GM19239 (cell line): ENCODE results near the gene TRAPPC3L.

Experiments used
- DNase-seq: peaks from one replicate; pipeline ENCODE4 v3.0.0; 2011; ENCODE audit warnings: low spot score; ENCODE audit not compliant: insufficient read length
- FAIRE-seq: peaks from 2 replicates; lab custom pipeline; 2011; peaks lifted over from hg19 to GRCh38; lab: Jason Lieb, UNC

The TRAPPC3L gene

DNA sequence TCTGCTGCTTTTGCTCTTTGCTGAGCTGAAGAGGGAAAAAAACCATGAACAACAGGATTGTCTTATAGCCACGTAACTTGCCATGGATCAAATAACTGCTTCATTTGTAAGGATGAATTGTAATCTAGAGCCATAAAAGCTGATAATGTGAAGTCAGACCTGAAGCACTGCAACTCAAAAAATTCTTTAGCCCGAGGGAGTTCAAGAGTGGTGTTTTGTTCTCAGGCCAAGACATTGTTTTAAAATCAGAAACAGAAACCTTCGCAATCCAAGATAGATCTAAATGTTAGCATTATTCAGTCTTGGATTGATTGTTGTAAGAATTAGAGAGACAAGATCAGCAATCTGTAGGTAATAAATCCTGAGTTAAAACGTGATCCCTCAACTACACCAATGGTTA lies at the start of gene TRAPPC3L:
TRAPPC3L (minus strand) TSS at position 34 of the 400 bp plus-strand sequence. CDS start 170 bp downstream, outside the sequence.
- DNase-seq (no peak), FAIRE-seq (no peak)

DNA sequence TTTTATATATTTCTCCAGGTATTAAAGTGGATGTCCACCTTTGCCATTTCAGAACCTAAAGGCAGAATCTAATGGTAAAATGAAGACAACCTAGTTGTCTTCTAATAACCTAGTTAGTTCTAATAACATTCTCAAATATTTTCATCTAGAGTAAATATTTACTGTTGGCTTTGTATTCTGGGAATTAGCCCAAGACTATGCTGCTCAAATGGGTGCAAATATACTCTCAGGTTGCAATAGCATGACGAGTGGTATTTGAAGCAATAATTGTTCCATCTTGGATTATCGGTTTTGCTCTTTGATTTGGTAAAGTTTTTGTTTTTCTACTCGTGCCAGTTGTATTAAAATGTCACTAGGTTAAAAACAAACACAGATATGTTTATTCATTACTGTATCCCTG lies 49.8 kb upstream of the TRAPPC3L start:
- no peak for DNase-seq

DNA sequence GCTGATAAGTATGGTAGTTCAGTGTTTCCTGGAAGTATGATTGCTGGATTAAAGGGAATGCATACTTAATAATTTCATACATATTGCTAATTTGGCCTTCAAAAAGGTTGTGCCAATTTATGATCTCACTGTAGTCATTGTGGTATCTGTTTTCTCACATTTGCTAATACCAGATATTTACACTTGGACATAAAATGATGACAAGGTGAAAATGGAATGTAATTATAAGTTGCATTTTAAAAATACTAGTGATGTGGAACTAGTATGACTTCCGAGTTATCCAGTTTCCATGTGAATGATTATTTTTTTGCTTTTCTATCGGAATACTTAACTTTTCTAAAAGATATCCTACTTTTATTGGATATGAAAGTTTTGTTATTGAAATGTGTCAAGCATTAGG lies 41.3 kb upstream of the TRAPPC3L start:
- FAIRE-seq (no peak), DNase-seq (no peak)

More for the DNA sequence above, 49.8 kb upstream of the TRAPPC3L start:
- no peak for FAIRE-seq

DNA sequence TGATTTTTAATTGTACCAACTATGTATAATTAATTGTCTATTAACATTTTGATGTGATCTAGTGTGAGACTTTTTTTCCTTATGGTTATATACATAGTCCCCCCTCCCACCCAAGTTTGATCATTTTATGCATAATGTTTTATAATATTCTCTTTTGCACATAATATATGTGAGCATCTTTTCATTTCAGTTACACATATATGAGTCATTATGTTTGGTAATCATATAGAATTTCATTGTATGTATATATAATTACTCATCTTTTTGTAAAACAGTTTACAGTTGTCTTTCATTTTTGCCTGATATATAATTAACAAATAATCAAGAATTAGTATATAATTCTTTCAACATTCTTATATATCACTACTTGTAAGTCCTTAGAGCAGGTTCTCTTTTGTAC lies 40.8 kb upstream of the TRAPPC3L start:
- DNase-seq (no peak), FAIRE-seq (no peak)

DNA sequence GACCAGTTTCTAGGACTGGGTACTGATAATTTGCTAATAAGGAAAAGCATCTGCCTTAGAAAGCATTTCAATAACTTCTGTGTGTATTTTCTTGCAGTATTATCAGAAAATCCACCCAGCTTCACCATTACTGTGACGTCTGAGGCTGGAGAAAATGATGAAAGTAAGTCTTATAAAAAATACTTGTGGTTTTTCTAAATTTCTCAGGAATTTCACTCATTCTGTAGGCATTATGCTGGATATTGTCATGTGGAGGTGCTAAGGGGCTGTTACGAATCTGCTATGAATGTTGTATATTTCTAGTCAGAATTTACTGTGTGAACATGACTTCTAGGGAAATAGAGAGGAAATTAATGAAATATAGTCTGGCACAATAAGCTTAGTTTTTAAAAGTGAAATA lies 34.7 kb upstream of the TRAPPC3L start:
- no peak for DNase-seq
- FAIRE-seq = no peak

DNA sequence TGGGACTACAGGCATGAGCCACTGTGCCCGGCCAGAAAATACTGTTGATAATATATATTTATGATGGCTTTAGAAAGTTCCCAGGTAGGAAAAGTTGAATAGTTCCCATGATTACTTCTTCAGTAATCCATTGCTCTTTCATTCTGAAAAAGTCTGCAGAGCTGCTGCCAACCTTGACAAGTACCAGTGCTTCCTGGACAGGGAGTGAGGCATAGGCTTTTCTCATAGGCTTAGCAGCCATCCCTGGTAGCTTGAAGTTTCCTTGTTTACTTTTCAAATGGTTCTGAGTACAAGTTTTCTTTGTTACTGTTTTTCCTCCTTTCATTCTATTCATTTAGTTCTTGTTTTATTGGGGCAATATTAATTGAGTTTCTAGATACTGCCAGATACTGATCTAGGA lies 33.7 kb upstream of the TRAPPC3L start:
- no peak for DNase-seq
- FAIRE-seq = no peak

DNA sequence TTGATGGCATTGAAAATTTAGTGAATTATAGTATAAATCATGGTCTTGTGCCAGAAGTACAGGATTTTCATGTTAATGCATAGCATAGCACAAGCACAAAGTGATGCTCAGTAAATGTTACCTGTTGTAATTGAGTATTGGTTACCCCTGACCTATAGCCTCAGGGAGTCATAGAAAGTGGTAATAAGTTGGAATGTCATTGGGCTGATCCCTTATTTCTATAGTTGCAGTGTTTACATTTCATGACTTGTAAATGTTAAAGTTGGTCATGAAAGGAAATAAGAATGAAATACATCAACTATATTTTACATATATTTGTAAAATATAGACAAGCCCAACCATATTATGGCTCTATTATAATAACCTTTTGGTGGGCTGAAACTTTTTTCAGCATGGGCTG lies 32.9 kb upstream of the TRAPPC3L start:
- FAIRE-seq (no peak), DNase-seq (no peak)

DNA sequence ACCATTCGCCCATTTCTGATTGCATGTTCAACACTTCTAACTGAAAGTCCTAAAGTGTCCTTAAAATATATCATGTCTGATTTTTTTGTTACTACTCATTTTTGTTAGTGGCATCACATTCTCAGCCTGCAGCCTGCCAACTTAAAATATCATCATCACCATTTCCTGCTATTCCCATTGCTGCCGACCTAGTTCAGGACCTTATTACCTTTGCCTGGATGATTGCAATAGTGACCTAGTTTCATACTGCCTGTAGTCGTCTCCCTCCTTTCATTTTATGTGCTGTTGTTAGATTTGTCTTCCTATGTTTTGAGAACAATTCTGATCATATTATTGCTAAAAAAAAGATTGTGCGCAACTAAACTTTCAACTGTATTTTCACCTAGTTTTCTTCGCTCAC lies 32.0 kb upstream of the TRAPPC3L start:
- DNase-seq (no peak), FAIRE-seq (no peak)

DNA sequence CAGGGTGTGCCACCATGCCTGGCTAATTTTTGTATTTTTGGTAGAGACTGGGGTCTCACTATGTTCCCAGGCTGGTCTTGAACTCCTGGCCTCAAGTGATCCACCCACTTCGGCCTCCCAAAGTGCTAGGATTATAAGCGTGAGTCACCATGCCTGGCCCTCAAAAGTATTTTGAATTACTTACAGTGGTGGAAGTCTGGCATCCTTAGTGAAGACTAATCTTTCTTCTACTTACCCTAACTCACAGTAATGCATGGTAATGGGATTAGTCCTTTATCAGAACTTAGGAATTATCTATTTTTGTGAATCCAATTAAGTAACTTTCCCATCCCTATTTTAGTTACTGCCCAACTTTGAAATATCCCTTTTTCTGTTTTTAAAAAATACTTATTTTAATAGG lies 29.7 kb upstream of the TRAPPC3L start:
- FAIRE-seq (no peak), DNase-seq (no peak)

DNA sequence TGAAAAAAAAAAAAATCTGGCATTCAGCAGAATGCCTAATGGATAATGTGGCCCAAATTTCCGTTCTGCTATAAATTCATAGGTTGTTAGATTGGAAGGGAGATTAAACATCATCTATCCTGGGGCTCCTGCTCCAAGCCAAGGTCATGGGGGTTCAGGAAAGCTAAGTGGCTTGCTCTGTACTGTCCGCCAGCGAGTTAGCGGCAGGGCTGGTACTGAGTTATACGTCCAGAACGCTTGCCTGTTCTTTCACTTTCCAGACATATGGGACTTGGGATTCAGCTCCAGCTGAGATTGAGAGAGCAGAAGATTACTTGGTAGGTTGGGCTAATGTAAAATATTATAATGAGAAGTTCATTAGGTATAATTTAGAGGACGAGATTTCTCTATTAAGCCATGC lies 26.7 kb upstream of the TRAPPC3L start:
- FAIRE-seq = peak; percentile 83
- no peak for DNase-seq

DNA sequence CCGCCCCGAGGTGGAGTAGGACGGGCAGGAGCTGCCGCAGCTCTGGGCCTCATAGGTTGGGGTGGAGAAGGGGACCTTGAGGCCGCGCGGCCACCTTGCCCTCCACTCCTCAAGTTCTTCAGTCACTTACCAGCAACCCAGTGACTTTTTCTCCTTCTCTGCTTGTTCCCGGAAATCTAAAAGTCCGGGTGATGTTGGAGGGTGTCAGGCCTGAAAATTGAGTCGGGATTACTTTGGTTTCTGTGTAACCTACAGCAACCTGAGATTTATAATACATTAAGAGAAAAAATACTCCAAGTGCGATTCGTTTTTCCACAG lies 26.2 kb upstream of the TRAPPC3L start:
- DNase-seq (no peak), FAIRE-seq (no peak)

DNA sequence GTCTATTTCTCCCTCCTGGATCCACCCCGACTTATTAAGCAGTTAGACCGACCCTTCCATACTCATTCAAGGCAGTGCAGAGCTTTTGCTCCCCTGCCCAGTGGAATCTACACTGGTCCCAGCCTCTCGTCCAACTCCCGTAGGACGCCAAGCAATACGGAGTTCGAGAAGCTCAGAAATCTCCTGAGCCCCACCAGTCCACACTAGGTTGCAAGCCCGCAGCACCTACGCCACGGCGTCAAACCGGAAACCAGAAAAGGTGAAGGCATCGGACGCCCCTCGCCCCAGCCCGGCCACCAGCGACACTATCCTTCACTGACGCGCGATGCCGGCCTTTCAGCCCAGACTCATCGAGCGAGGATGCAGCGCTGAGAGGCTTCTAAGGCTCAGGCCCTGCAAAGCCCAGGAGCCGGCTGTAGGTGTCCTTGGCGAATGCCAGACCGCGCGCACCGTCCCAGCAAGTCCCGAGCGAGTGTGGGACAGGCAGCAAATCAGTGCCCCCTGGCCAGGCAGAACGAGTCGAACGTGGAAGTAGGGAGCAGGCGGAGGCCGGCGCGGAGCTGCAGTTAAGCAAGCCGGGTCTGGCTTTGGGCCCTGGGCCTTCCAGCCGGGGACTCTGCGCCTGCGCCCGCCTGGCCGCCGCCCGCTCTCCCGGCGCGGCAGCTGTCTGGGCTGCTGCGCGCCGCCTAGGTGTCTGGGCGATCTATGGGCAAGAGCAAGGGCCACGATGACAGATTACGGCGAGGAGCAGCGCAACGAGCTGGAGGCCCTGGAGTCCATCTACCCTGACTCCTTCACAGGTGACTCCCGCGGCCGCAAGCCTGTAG lies 25.6 kb upstream of the TRAPPC3L start, which contains the start of gene RWDD1:
RWDD1 (plus strand) TSS at position 649 of the 827 bp plus-strand sequence; CDS start at position 728, 79 bp downstream.
- FAIRE-seq = peak; percentile 94
- DNase-seq = peak; percentile 79

DNA sequence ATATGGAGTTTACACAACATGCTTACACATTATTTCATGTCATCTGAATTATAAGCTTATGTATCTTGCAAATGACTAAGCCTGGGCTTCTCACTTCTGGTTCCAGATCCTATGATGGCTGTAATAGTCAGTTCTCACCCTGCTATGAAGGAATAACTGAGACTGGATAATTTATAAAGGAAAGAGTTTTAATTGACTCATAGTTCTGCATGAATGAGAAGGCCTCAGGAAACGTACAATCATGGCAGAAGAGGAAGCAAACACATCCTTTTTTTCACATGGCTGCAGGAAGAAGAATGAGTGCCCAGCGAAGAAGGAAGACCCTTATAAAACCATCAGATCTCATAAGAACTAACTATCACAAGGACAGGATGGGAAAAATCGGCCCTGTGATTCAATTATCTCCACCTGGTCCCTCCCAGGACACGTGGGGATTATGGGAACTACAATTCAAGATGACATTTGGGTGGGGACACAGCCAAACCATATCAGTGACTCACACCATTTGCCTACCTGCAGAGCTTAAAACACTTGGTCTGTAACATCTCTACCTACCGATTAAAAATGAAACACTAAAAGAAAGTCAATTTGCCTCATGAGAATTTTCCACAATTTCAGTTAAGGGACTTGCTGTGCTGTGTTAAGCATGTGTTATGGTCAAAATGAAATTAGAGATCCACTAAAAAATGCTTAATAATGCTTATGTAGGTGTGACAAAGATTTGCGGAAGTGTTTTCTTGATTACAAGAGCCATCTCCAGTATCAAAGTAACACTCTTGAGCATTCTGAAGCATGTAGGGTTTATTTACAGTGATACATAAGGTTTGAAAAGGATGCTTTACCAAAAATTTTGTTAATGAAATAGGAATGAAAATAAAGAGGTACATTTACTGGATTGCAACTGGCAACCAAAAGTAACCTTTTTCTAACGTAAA lies 23.6 kb upstream of the TRAPPC3L start:
- DNase-seq (no peak), FAIRE-seq (no peak)

DNA sequence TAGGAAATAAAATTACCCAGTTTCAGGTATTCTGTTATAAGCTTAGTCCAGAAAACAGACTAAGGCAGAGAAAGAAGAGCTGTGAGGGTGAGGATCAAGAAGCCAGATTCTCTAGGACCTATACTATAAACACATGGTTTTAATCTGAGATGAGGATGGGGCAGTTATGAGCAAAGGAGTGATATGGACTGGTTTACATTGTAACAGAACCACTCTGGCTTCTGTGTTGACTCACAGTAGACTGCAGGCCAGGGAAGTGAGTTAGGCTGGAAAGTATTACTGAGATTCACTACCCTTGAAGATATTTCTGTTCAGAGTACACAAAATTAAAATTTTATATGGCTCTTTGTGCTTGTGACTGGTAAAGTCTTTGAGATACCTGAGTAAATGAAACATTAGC lies 22.6 kb upstream of the TRAPPC3L start:
- DNase-seq (no peak), FAIRE-seq (no peak)

DNA sequence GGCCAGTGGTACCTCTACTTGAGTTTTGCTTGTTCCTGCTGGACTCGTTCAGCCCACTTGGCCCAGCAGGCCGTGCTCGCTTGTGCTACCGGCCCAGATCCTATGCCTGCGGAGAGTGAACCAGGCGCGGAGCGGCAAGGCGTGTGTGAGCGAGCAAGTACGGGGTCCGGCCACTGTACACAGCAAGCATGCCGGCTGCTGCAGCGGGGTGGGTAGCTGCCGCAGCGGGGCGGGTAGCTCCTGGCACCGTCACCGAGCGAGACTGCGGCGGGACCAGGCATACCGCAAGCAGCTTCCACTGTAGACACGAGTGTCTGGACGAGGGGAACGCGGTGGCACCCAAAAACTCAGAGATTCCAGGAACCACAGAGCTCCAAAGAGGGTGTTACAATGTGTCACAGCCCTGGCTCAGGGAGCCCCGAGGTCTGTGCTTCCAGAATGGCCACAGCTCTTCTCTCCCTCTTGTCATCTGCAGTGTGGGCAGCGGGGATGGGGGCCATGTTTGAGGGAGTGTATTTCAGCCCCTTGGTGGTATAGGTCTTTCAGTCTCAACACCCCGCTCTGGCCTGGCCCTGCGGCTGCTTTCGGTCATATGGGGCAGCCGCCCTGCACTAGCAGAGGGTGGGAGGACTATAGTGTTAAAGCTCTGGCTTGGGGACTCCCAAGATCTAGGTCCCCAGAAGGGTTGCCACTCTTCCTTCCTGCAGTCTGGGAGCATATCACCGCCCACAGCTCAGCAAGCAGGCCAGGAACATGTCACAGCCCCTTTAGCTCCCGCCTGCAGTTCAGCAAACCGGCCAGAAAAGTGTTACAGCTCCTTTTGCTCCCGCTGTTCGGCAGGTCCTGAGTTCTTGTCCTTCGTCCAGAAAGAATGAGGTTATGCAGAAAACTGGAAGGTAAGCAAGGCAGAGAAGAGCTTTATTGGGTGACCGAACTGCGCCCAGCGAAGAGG lies 19.7 kb upstream of the TRAPPC3L start:
- DNase-seq (no peak), FAIRE-seq (no peak)

DNA sequence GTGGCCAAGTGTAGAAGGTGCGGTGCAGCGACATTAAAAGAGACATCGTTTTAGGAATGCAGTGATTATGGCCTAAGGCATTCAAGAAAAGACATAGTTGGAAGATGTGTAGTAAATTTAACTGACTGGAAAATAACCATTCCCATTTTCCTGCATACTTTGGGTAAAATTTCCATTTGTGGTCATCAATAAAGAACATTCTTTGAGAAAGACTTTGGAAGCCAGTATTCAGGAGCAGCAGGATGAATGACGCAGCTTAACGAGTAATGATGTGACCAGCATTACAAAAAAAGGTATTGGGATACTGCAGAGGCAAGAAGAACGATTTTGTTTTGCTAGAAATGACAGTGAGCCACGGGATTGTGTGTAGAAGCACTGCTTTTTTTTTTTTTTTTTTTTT lies 18.8 kb upstream of the TRAPPC3L start:
- DNase-seq (no peak), FAIRE-seq (no peak)

DNA sequence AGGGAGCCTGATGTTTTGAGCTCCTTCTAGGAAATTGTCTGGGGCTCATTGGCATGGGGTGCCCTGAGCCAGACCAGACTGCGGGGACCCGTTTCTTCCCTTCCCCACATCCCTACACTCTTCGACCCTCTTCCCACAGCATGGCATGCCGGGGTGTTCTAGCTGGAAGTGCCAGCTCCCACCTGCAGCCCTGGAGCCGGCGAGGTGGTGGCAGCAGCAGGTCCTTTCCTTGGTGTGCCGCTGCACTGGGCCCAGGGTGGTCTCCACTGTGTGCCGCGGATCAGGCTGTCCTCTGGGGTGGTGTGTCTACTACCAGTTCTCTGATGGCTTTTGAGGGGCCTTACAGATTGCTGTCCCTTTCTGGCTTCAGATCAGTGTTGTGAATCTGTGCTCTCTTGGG lies 18.3 kb upstream of the TRAPPC3L start:
- no peak for FAIRE-seq

DNA sequence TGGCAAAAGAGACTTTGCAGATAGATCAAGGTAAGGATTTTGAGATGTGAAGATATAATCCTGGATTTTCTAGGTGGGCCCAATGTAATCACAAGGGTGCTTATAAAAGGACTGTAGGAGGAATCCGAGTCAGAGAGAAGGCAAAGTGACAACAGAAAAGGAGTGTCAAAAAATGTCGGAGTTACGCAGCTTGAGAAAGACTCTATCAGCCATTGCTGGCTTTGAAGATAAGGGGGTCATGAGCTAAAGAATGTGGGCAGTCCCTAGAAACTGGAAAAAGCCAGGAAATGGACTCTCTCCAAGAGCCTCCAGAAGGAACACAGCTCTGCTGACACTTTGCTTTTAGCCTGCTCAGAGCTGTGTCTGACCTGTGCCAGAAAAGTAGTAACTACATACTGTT lies 17.1 kb upstream of the TRAPPC3L start:
- DNase-seq (no peak), FAIRE-seq (no peak)

More for the DNA sequence above, 18.3 kb upstream of the TRAPPC3L start:
- no peak for DNase-seq

DNA sequence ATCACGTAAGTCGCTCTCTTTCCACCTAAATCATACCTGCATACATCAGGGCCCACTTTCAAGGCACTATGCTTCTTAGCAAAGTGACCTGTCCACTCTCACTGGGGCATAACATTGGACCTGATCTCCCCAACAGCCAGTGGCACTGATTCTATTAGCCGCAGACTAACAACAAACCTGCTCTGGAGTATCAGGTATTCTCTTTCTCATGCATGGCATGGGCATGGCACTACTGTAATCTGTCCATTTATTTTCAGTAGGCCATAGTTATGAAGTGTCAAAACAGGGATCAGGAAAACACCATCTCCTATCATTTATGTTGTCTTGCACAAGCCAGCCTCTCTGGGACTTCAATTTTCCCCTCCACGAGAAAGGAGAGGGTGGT lies 16.5 kb upstream of the TRAPPC3L start:
- no peak for FAIRE-seq
- no peak for DNase-seq

DNA sequence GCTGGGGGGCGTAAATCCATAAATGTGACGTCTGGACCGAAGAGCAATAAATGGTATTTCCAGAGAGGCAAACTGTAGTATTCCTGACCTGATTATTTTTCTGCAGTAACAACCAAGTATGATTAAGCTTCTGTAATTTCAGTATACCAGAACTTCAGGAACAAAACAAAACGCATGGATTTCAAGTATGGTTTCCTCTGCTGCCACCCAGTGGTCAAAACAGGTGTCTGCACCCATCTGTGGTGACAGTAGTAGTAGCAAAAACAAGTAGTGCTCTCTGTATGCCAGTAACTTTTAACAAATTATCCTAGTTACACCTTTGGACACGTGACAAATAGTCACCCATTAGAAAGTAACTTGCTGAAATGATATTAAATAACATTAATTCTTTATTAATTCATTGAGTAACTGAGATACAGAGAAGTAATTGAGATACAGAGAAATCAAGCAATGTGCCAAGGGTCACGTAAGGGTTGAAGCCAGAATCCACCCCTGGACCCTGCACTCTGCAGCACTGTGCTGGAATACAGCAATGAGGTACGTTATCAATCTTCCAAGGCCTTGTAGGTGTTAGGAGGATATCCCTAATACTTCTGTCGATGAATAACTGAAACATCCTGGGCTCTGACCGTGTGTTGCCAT lies 16.0 kb upstream of the TRAPPC3L start:
- FAIRE-seq (peak; percentile 84), DNase-seq (no peak)
